ENCODE measurements around the gene SDK1. TPM values are rescaled to one million over a fixed set of nuclear protein-coding genes. Genes with fewer than 3 reads are reported as not detected.

The SDK1 gene
- total RNA-seq, 4 donors from 2014 or later, result 1.2 to 1.8 (median 1.5) TPM

GRCh38 chr7:4028221-4028620 is 727.2 kb downstream of the SDK1 start:
- in situ Hi-C loops (cut with MboI; ENCODE audit: low sequenced_read_pairs in 4 of 4), result no loop called here

GRCh38 chr7:4029941-4030340 is 728.9 kb downstream of the SDK1 start:
- ATAC-seq (no peak), DNase-seq (no peak)
- no peaks in the 10 kb centered on the region for H3K4me1 ChIP-seq
- H3K4me3 ChIP-seq, result no peak overlapping the region
- intact Hi-C loops (cut with DNase I; ENCODE audit: low total_unique reads) (no loop called here), in situ Hi-C loops (cut with MboI; ENCODE audit: low sequenced_read_pairs in 4 of 4) (no loop called here)
- H3K27ac ChIP-seq, result no peak overlapping the region
- no peaks in the 10 kb centered on the region for H3K9me3 ChIP-seq
- no peaks in the 10 kb centered on the region for H3K36me3 ChIP-seq
- TF ChIP-seq POLR2A (IDR thresholded peaks at IDR 0.05) (no peak), CTCF (IDR thresholded peaks at IDR 0.05 in 4 of 5, conservative IDR thresholded peaks at IDR 0.05 in 1 of 5) (no peak)
- H3K27me3 ChIP-seq, result no peaks in the 10 kb centered on the region

More at GRCh38 chr7:4028221-4028620, 727.2 kb downstream of the SDK1 start:
- no peaks in the 10 kb centered on the region for H3K27me3 ChIP-seq
- no peaks in the 10 kb centered on the region for H3K4me1 ChIP-seq
- no peak overlapping the region for H3K27ac ChIP-seq
- H3K36me3 ChIP-seq, result no peaks in the 10 kb centered on the region
- DNase-seq (no peak), ATAC-seq (no peak)
- no peak overlapping the region for H3K4me3 ChIP-seq
- H3K9me3 ChIP-seq, result no peaks in the 10 kb centered on the region
- TF ChIP-seq CTCF (IDR thresholded peaks at IDR 0.05 in 4 of 5, conservative IDR thresholded peaks at IDR 0.05 in 1 of 5), result no peak
- intact Hi-C loops (cut with DNase I; ENCODE audit: low total_unique reads), result no loop called here

- Histone ChIP-seq H3K27me3 (no peaks in the 10 kb centered on the region), H3K9me3 (no peaks in the 10 kb centered on the region), H3K4me3 (no peak overlapping the region), H3K27ac (no peak overlapping the region), H3K36me3 (no peaks in the 10 kb centered on the region), H3K4me1 (no peaks in the 10 kb centered on the region)
- TF ChIP-seq CTCF (IDR thresholded peaks at IDR 0.05 in 4 of 5, conservative IDR thresholded peaks at IDR 0.05 in 1 of 5) (no peak), POLR2A (IDR thresholded peaks at IDR 0.05) (no peak)
- in situ Hi-C loops (cut with MboI; ENCODE audit: low sequenced_read_pairs in 4 of 4) (no loop called here), intact Hi-C loops (cut with DNase I; ENCODE audit: low total_unique reads) (no loop called here)
- no peak for DNase-seq
- ATAC-seq, result no peak
Measured at GRCh38 chr7:4030346-4030950, 729.4 kb downstream of the SDK1 start.

GRCh38 chr7:4033996-4034395 is 732.9 kb downstream of the SDK1 start:
- Histone ChIP-seq H3K27me3 (no peaks in the 10 kb centered on the region), H3K27ac (no peak overlapping the region), H3K36me3 (no peaks in the 10 kb centered on the region), H3K4me1 (no peaks in the 10 kb centered on the region), H3K9me3 (no peaks in the 10 kb centered on the region), H3K4me3 (no peak overlapping the region)
- ATAC-seq, result no peak
- no peak for TF ChIP-seq CTCF (IDR thresholded peaks at IDR 0.05 in 4 of 5, conservative IDR thresholded peaks at IDR 0.05 in 1 of 5)
- TF ChIP-seq POLR2A (IDR thresholded peaks at IDR 0.05), result no peak
- no peak for DNase-seq
- intact Hi-C loops (cut with DNase I; ENCODE audit: low total_unique reads), result no loop called here
- in situ Hi-C loops (cut with MboI; ENCODE audit: low sequenced_read_pairs in 4 of 4), result no loop called here

- Histone ChIP-seq H3K27me3 (no peaks in the 10 kb centered on the region), H3K4me1 (no peaks in the 10 kb centered on the region), H3K9me3 (no peaks in the 10 kb centered on the region), H3K27ac (no peak overlapping the region), H3K36me3 (no peaks in the 10 kb centered on the region), H3K4me3 (no peak overlapping the region)
- no peak for ATAC-seq
- in situ Hi-C loops (cut with MboI; ENCODE audit: low sequenced_read_pairs in 4 of 4) (no loop called here), intact Hi-C loops (cut with DNase I; ENCODE audit: low total_unique reads) (no loop called here)
- TF ChIP-seq POLR2A (IDR thresholded peaks at IDR 0.05) (no peak), CTCF (IDR thresholded peaks at IDR 0.05 in 4 of 5, conservative IDR thresholded peaks at IDR 0.05 in 1 of 5) (no peak)
- no peak for DNase-seq
Measured at GRCh38 chr7:4037308-4037707, 736.3 kb downstream of the SDK1 start.
